COLO668 (cell line): ENCODE data around the gene TGFBR3L.
A peak's percentile ranks its signal among the peaks of the same experiment; 100 is the strongest.
"Not testable (repeated sequence)": the region's sequence is repeated elsewhere in the genome, so short reads cannot be mapped to it uniquely, and the experiment has no call there.

ENCODE experiments used
- DNase-seq: peaks from one replicate; lab custom pipeline; 2025; ENCODE audit not compliant: unreplicated experiment; lab: John Stamatoyannopoulos, UW

The TGFBR3L gene

DNA sequence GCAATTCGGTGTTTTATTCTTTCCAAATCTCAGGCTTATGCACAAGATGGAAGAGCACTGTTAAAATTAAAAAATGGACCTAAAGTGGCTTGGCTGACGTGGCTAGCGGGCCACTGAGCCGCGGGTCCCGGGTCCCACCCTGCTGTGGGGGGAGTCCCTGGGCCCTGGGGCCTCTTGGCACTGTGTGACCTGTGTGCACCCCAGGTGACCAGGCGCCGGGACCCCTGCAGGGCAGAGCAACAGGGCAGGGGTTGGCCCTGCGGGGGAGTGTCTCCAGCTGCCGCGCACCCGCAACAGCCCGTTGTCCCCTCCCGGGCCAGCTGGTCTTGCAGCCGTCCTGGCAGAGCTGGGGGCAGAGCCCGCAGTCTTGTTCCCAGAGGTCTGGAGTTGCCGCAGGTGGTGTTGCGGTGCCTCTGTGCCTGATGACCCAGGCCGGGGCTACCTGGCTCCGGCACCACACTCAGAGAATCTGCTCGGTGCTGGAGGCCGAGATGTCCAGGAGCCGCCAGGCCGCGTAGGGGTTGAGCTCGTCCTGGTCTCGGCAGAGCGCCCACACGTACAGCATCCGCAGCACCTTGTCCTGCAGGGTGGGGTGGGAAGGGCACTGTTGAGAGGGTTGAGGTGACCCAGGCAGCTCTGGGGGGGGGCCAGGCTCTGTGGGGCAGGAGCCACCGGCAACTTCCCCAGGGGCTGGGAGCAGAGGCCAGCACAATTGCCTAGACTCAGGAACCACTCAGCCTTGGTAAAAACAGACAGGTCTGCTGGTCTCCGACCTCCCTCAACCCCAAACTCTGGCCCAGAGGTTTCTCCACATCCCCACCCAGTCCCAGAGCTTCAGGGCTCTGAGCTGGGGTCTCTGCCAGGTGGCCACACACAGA lies 12.3 kb downstream of the TGFBR3L start:
- DNase-seq: no peak

DNA sequence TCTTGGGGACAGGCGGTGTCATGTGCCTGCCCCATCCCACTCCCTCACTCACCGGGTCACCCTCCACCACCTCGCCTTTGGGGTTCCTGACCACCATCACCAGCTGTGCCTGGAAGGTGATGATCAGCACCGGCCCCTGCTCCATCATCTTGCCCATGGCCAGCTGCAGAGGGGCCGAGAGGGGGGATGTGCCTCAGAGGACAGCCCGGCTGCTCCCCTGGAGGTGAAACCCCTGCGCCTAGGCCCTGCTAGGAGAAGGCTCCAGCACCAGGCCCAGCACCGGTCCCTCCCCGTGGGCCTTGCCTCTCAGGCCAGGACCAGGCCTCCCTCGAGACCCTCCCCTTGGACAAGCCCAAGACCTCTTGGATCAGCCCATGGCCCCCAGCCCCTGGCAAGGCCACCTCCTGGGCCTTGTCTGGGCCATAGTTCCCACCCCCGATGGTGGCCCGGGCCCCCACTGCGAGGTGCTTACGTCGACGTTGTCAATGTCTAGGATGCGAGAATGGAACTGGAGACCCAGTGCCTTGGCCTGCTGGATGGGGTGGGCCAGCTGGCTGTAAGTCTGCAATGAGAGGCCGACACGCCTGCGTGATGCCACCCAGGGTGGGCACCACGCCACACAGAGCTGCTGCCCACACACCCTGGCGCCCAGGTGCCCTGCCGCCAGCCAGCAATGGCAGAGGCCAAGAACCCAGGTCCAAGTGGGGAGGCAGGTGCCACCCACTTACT lies 13.1 kb downstream of the TGFBR3L start:
- DNase-seq: no peak

DNA sequence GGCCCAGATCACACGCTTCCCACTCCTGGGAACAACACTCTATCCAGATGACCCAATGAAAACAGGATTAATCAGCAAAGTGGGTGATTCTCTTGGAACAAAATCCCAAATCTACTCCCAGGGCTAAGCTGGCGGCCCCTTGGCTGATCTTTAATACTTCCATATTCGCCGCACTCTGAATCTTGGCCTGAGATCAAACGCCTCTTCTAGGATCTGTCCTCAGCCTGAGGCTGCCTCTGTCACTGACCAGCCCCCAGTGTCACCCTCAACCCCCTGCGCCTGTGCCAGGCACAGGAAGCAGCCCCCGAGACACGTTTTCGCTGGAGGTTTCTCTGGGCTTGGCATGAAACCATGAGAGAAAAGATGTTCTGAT lies 13.7 kb downstream of the TGFBR3L start:
- no peak for DNase-seq

DNA sequence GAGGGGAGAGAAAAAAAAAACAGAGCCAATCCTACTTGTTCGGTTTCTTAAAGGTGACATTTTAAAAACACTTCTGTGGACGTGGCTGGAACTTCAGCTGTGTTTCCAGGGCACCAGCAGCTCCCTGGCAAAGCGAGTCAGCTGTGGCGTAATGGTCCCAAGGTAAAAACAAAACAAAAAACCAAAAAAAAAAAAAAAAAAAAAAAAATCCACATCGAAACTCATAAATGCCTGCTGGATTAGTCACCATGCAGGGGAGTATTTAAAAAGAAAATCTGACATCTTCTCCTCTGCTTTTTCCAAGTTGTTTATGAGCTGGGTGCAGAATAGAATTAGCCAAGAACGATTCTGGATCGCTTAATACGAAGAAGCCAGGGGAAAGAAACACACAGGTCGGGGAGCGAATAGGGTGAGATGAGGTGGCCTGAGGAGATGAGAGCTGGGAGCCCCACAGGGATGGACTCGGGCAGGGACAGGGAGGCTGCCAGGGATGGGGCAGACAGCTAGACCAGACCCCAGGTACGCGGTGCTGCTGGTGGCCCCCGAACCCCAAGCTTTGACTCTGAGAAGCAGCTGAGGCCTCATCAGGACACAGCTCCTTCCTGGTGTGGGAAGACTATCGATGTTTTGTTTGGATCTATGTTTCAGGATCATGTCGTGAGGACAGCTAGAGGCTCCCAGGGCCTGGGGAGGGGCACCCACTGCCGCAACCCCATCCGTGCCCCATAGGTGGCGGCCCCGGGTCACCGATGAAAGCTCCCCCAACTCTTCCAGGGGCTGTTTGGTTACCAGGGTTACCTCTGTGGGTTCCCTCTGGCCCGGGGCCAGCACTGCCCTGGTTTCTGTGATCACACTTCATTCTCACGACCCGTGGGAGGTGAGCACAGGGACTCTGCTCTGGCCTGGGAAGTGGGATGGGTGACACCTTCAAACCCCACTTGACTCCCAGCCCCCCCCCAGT lies 14.4 kb downstream of the TGFBR3L start:
- DNase-seq: peak; percentile 53

DNA sequence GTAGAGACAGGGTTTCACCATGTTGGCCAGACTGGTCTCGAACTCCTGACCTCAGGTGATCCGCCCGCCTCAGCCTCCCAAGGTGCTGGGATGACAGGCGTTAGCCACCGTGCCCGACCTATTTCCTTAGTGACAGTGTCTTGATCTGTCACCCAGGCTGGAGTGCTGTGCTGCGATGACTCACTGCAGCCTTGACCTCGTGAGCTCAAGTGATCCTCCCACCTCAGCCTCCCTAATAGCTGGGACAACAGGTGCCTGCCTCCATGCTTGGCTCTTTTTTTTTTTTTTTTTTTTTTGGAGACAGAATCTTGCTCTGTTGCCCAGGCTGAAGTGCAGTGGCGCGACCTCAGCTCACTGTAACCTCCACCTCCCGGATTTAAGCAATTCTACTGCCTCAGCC lies 15.4 kb downstream of the TGFBR3L start:
- not testable (repeated sequence) for DNase-seq

DNA sequence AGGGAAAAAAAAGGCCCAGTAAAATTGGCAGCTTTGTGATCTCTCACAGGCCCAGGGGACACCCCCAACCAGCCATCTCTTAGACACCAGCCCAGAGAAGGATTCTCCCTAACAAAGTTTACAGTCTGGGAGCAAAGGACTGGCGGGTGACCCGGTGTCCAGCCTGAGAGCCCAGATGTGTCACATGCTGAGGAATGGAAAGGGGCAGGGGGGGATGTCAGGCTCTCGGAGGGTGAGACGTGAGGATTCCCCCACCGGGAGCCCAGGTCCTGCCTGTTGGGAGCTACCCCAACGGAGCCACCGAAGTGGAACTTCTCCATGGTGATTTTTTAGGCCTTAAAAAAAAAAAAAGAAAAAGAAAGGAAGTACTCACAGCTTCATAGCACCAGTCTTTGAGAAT lies 16.1 kb downstream of the TGFBR3L start:
- DNase-seq: no peak

DNA sequence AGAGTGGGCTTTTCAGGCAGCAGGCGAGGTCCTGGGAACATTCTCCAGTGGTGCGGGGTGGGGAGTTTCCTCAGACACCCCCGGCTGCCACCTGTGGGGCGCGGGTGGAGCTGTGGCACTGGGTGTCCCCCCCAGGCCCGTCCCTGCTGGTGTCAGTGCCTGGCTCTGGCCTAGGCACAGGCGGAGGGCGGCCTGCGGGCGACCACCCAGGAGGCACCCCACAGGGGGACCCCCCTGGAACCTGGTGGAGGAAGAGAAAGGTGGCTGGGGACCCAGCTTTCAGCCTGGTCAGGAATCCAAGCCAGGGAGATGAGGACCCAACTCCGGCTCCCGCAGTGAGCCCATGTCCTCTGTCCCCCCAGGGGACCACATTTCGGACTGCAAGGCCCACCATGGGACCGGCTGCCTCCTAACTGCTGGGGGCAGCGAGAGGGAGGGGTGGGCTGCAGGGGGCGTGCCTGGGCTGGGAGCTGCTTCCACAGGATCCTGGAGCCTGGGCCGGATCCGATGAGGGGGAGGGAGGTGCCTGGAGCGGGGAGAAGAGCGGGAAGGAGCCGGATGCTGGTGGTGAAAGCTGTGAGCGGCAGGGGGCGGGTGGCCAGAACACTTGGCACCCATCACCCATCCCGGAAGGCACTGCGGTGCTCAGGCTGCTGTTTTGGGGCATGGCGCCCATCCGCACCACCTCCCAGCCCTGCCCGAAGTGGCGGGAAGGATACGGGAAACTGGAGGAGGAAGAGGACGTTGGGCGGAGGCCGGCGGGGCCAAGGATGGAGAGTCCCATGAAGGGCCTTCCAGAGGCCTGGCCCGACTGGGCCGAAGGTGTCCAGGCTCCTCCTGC lies 16.8 kb downstream of the TGFBR3L start:
- DNase-seq: no peak

DNA sequence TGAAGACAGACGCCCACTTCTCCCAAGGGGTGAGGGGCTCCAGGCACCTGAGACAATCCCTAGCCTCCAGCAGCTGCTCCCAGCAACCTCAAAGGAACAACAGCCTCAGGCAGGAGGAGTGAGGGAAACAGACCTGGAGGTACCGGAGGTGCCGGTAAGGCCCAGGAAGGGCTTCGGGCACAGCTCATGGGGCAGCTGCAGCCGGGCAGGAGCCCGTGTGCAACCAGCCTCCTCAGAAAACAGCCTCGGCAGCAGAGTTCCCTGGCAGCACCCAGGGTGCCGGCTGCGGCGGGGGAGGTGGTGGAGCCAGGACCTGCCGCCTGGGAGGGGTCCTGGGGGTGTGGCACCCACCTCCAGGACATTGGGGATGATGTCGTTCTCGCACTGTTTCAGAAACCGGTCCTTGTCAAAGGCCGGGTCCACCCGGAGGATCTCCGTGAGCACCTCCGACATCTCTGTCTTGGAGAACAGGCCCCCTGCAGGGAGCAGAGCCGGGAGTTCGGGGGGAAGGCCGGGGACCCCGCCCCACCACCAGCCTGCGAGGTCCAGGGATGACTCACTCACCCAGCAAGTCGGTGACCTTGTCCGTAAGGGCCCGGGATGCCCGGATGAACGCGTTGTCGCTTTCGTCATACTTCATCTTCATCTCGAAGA lies 17.8 kb downstream of the TGFBR3L start:
- no peak for DNase-seq

DNA sequence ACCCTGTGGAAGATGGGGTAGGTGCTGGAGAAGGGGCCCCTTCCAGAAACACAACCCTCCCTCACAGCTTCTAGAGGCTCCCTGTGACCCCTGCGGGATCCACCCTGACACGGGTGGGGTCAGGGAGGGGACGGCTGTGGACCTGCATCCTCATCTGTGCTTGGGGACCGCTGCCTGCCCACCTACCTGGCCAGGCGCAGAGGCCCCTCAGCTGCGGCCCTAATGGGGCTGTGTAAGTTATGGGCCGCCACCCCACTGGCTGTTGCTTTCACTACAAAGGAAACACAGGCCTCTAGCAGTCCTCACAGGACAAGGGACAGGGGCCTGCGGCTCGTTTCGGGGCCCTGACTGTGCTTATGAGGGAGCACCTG lies 18.3 kb downstream of the TGFBR3L start:
- no peak for DNase-seq

DNA sequence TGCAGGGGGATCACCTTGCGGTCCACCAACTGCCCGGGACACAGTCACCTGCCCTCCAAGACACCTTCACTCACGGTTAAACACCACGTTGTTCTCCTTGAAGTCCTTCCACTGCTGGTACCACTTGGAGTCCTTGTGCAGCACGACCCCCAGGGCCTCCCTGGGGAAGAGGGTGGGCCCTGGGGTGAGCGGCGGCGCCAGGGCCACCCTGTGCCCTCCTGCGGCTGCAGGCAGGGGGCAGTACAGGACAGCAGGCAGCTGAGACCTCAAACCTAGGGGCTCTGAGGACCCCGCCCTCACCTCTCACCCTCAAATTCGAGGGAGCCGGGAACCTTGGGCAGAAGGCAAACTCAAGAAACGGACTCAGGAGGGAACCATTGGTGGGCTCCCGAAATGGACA lies 18.8 kb downstream of the TGFBR3L start:
- no peak for DNase-seq

DNA sequence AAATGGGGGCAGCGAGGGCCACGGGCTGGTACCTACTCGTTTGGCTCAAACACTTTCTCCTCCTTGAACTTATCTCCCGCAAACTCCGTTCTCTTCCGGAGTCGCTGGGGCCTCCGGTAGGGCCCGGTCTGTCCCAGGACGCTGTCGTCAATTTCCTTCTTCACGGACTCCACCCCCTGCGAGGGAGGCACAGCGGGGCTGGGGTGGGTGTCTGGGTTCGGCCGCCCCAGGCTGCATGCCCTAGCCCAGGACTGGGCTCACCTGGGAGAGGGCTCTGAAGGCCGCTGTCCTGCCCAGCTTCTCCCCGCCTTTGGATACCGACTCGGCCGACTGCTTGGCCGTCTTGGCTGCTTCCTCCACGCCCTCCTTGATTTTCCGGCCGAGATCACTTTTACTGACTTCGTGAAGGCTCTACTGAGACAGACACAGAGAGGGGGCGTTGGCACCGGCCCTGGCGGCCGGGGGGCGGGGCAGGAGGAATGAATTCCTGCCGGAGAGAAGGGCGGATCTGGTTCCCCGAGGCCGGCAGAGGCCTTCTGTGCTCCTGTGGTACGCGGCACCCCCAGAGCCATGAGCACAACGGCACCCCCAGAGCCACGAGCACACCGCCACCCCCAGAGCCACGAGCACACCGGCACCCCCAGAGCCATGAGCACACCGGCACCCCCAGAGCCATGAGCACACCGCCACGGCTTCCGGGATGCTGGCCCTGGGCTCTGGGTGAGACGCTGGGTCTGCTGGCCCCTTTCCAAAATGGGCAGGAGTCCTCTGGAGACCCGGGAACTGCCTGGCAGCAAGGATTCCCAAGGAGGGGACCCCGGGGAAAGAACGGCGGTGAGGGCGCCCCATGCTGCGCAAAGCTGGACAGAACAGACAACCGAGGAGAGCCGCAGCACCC lies 19.4 kb downstream of the TGFBR3L start:
- no peak for DNase-seq

DNA sequence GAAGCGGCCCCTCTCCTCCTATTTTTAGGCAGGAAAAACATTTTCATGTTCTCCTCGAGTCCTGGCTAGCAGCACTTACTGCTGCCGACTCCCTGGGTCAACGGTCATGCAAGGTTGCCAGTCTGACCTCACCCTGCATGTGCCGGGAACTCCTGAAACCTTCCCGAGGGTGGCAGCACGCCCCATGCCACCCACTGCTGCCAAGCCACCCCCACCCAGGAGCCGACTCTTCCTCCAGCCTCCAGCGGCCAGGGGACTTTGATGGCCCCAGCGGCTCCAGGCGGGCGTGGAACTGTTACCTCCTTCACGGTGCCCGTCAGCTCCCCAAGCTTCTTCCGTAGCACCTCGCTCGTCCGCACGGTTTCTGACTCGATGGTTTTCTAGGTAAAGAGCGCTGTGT lies 20.1 kb downstream of the TGFBR3L start:
- no peak for DNase-seq

DNA sequence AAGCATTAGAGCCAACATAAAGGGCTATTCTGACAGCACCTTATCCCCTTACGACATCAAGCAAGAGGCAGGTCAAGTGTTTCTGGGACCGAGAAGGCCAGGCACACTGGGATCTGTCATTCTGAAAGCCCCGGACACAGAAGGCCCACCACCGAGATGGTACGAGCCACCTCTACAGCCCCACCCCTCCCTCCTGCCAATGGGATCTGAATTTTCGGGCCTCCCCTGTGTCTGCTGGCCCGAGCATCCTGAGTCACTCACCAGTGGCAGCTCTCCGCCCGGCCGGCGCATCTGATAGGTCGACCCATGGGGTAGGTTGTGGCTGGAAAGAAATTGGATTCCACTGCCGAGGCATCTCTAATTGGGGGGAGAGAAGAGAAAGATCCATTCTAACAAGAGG lies 26.2 kb downstream of the TGFBR3L start:
- no peak for DNase-seq

DNA sequence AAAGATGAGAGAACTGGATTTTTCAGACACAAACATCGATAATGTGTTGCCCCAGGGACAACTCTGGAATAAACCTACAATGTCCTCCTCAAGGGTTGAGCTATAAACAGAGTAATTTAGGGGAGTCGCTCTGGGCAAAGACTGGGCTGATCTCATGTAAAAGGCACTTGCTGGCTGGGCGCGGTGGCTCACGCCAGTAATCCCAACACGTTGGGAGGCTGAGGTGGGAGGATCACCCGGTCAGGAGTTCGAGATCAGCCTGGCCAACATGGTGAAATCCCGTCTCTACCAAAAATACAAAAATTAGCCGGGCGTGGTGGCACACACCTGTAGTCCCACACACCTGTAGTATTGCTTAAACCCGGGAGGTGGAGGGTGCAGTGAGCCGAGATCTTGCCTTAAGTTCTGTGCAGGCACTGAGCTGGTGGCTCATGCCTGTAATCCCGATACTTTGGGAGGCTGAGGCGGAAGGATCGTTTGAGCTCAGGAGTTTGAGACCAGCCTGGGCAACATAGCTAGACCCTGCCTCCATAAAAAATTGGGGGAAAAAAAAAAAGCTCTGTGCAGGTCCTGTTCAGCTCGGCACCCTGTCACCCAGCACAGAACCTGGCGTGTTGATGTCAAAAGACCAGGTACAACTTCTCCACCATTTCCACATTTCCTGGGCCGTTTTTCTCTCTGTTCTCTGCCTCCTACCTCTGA lies 27.4 kb downstream of the TGFBR3L start:
- no peak for DNase-seq

DNA sequence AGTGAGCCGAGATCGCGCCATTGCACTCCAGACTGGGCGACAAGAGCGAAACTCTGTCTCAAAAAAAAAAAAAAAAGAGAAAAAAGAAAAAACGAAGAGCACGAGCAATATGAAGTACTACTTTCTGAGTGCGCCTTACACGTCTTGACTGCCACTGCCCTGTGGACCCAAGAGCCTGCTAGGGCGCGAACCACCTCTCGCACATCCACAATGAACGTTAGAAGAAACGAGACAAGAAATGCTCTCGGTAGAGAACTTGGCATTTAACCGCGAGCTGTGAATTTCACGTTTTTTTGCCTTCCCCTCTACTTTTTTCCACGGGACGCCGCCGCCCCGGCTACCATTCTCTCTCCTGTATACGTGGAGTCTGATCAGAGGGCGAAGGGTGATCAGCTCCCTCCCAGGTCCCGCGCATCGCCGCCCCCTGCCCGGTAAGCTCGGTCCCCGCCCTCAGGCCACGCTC lies 28.4 kb downstream of the TGFBR3L start:
- DNase-seq: no peak

DNA sequence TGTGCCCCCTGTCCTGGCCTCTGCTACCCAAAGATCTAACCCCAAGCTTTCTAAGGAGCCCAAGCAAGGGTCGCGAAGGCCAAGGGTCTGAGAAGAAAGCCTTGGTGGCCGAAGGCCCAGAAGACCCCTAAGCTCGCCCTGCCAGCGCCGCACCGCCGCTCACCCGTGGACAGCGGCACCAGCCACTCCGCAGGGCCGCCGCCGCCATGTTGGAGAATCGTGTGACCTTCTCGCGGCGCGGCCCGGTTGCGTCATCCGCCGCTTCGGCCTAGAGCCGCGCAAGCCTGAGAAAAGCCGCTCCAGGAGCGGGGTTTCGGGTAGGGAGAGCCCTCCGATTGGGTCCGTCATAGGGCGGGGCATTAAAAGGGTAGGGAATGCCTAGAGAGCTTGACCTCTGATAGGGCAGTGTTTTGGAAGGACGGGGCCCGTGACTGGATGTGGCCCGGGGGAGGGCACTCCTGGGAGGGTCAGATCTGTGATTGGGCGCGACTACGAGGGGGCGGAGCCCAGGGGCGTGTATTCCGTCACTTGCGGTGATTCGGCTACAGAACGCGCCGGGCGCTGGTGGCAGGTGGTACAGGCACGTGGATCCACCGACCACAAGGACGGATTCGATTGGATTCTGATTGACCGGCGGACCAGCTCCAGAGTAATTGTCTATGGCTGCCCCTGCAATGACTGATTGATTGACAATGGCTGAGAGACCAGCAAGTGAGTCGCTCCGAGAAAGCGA lies 29.0 kb downstream of the TGFBR3L start, which contains the start of gene TIMM44:
Gene TIMM44, minus strand, starts transcription at position 223 of the 733 bp plus-strand sequence. Its CDS starts 15 bp downstream, at position 208.
- DNase-seq: peak; percentile 99

DNA sequence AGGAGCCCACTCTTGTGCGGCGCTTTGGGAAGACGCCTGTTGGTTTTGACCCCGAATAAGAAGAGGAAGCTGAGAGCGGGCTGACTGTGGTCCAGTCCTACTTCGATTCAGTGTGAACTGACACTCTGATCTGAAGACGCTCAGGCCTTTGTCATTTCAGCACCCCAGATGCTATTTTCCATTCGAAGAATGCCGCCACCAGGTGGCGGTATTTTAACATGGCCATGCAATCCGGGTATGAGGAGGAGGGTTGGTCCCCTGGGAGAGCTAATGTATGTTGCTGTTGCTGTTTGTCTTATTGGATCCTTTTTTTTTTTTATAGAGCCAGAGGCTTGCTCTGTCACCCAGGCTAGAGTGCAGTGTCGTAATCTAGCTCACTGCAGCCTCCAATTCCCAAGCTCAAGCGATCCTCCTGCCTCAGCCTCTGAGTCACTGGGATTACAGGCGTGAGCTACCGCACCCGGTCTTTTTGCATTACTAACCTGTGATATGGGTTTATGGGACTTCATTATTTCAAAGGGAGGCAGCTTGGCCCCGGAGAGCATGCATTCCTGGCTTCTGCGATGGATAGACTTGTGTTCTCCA lies 29.6 kb downstream of the TGFBR3L start:
- DNase-seq: peak; percentile 89
